ENCODE results near the gene PIK3IP1. TPM values are rescaled to one million over a fixed set of nuclear protein-coding genes. Genes with fewer than 3 reads are reported as not detected.

Gene PIK3IP1
- total and polyA plus RNA-seq, 10 donors, result 36.1 to 152 (median 97.8) TPM

DNA sequence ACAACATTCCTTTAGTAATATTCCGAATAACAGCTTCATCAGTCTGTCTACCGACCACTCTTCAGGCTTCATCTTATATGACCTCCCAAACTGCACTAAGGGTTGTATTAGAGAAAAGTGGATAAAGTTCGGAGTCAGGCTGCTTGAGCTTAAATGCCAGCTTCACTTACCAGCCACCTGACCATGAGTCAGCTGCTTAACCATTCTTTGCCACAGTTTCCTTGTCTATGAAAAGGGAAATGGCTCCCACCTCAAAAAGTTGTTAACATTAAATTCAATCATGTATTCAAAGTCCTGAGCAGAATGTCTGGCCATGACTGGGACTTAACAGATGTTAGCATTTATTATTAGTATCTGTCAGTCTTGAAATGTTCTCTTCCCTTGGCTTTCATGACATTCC lies 59.3 kb downstream of the PIK3IP1 start:
- no peak for DNase-seq
- peaks cover 0 to 27% (median 0%) of the 10 kb centered on the region in 6 donors for H3K36me3 ChIP-seq
- H3K4me1 ChIP-seq, result peaks cover 22 to 98% (median 62%) of the 10 kb centered on the region in 6 donors
- H3K4me3 ChIP-seq, result peak overlapping the region in 1 of 8 donors; percentile 1
- 71 to 80% (median 74%) methylated on average over 3 of the region's 3 CpGs for WGBS, 5 donors
- intact Hi-C loops (cut with DNase I; ENCODE audit: low total_unique reads), result loop anchor here (10.0 kb wide), 1 partner anchor 278 kb away; no protein-coding TSS in a partner anchor
- peak overlapping the region in 5 of 8 donors; percentile 7 to 94 (median 92) for H3K27ac ChIP-seq
- TF ChIP-seq, protein P1, sequence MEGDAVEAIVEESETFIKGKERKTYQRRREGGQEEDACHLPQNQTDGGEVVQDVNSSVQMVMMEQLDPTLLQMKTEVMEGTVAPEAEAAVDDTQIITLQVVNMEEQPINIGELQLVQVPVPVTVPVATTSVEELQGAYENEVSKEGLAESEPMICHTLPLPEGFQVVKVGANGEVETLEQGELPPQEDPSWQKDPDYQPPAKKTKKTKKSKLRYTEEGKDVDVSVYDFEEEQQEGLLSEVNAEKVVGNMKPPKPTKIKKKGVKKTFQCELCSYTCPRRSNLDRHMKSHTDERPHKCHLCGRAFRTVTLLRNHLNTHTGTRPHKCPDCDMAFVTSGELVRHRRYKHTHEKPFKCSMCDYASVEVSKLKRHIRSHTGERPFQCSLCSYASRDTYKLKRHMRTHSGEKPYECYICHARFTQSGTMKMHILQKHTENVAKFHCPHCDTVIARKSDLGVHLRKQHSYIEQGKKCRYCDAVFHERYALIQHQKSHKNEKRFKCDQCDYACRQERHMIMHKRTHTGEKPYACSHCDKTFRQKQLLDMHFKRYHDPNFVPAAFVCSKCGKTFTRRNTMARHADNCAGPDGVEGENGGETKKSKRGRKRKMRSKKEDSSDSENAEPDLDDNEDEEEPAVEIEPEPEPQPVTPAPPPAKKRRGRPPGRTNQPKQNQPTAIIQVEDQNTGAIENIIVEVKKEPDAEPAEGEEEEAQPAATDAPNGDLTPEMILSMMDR (IDR thresholded peaks at IDR 0.05 in 8 of 11, conservative IDR thresholded peaks at IDR 0.05 in 3 of 11), result no peak
- TF ChIP-seq POLR2A (IDR thresholded peaks at IDR 0.05) (no peak), POLR2AphosphoS5 (IDR thresholded peaks at IDR 0.05) (no peak)
- H3K27me3 ChIP-seq (replicated peaks in 1 of 7), result no peaks in the 10 kb centered on the region
- no peaks in the 10 kb centered on the region for H3K9me3 ChIP-seq

Small RNAs within 50 kb of the gene (small RNA-seq; reads per million reads assigned to genes)
- gene RNA5SP496, result 0 reads per million in 4 donors

Other genes starting within 250 kb of the PIK3IP1 start
- 100 to 1,000 TPM; 124 to 230 (median 159) TPM for gene SMTN, start 211.2 kb downstream of the PIK3IP1 start, total RNA-seq
- gene SMTN, start 211.2 kb downstream of the PIK3IP1 start, polyA plus RNA-seq, result 10 to 100 TPM; 21.2 to 88.9 (median 47.0) TPM
- gene SELENOM, start 184.9 kb downstream of the PIK3IP1 start, total RNA-seq, result 10 to 100 TPM; 47.0 to 74.4 (median 66.7) TPM
- 100 to 1,000 TPM; 119 to 151 (median 138) TPM for gene SELENOM, start 184.9 kb downstream of the PIK3IP1 start, polyA plus RNA-seq
- gene INPP5J, start 169.5 kb downstream of the PIK3IP1 start, total RNA-seq, result under 1 TPM in 5 of 7 donors, not detected in 2; 0.23 to 0.87 (median 0.60) TPM
- under 1 TPM; 0.14 to 0.51 (median 0.33) TPM for gene INPP5J, start 169.5 kb downstream of the PIK3IP1 start, polyA plus RNA-seq
- gene PLA2G3, start 152.0 kb downstream of the PIK3IP1 start, total RNA-seq, result not detected
- gene PLA2G3, start 152.0 kb downstream of the PIK3IP1 start, polyA plus RNA-seq, result not detected
- 10 to 100 TPM; 22.6 to 28.5 (median 25.7) TPM for gene RNF185, start 132.3 kb downstream of the PIK3IP1 start, total RNA-seq
- 10 to 100 TPM; 12.4 to 19.3 (median 12.5) TPM for gene RNF185, start 132.3 kb downstream of the PIK3IP1 start, polyA plus RNA-seq
- gene LIMK2, start 80.2 kb downstream of the PIK3IP1 start, total RNA-seq, result 100 to 1,000 TPM in 3 of 7 donors, 10 to 100 TPM in 4; 51.6 to 182 (median 78.1) TPM
- 10 to 100 TPM in 2 of 3 donors, 1 to 10 TPM in 1; 6.1 to 15.2 (median 11.0) TPM for gene LIMK2, start 80.2 kb downstream of the PIK3IP1 start, polyA plus RNA-seq
- 10 to 100 TPM; 24.7 to 36.9 (median 33.4) TPM for gene PATZ1, start 53.9 kb upstream of the PIK3IP1 start, total RNA-seq
- 10 to 100 TPM; 19.8 to 25.6 (median 20.6) TPM for gene PATZ1, start 53.9 kb upstream of the PIK3IP1 start, polyA plus RNA-seq
- 10 to 100 TPM; 33.4 to 48.6 (median 41.7) TPM for gene DRG1, start 107.1 kb upstream of the PIK3IP1 start, total RNA-seq
- 10 to 100 TPM; 33.8 to 40.6 (median 35.3) TPM for gene DRG1, start 107.1 kb upstream of the PIK3IP1 start, polyA plus RNA-seq
- 10 to 100 TPM; 15.8 to 39.4 (median 36.8) TPM for gene EIF4ENIF1, start 197.4 kb upstream of the PIK3IP1 start, total RNA-seq
- gene EIF4ENIF1, start 197.4 kb upstream of the PIK3IP1 start, polyA plus RNA-seq, result 10 to 100 TPM in 1 of 3 donors, 1 to 10 TPM in 2; 7.3 to 12.7 (median 8.0) TPM
- 100 to 1,000 TPM in 4 of 7 donors, 10 to 100 TPM in 3; 78.2 to 110 (median 106) TPM for gene SFI1, start 204.0 kb upstream of the PIK3IP1 start, total RNA-seq
- 10 to 100 TPM; 36.7 to 71.6 (median 68.4) TPM for gene SFI1, start 204.0 kb upstream of the PIK3IP1 start, polyA plus RNA-seq

Data from spleen (tissue), 11 donors.